Trophoblast cell (in vitro differentiated cells and primary cell): ENCODE measurements around the gene FRY.

Experiments used
- DNase-seq, 2 donors: peaks; one replicate each; pipeline ENCODE4 v3.0.0-alpha.2; 2016
- H2AFZ ChIP-seq: 2 replicates; pipeline ENCODE4 v1.6.1; 2013; ENCODE audit warnings: low read length, moderate library complexity, mild to moderate bottlenecking; ENCODE audit not compliant: insufficient read depth, poor library complexity
- H2AK5ac ChIP-seq: 2 replicates; pipeline ENCODE4 v1.6.1; 2013; ENCODE audit warnings: mild to moderate bottlenecking, low read length
- H2BK120ac ChIP-seq: 2 replicates; pipeline ENCODE4 v1.6.1; 2013; ENCODE audit warnings: low read length, mild to moderate bottlenecking, moderate library complexity; ENCODE audit not compliant: insufficient read depth, poor library complexity
- H2BK12ac ChIP-seq: 2 replicates; pipeline ENCODE4 v1.6.1; 2013; ENCODE audit warnings: mild to moderate bottlenecking, low read length, moderate library complexity
- H2BK5ac ChIP-seq: 2 replicates; pipeline ENCODE4 v1.6.1; 2013; ENCODE audit warnings: low read length, low read depth, moderate library complexity, mild to moderate bottlenecking; ENCODE audit not compliant: poor library complexity
- H3K14ac ChIP-seq: 2 replicates; pipeline ENCODE4 v1.6.1; 2013; ENCODE audit warnings: mild to moderate bottlenecking, low read length
- H3K18ac ChIP-seq: 2 replicates; pipeline ENCODE4 v1.6.1; 2013; ENCODE audit warnings: mild to moderate bottlenecking, low read length
- H3K23ac ChIP-seq: 2 replicates; pipeline ENCODE4 v1.6.1; 2013; ENCODE audit warnings: low read length
- H3K27ac ChIP-seq: 2 replicates; pipeline ENCODE4 v1.5.1; 2013; ENCODE audit warnings: low read depth, mild to moderate bottlenecking, inconsistent platforms, low read length, moderate library complexity
- H3K27me3 ChIP-seq: 2 replicates; pipeline ENCODE4 v1.6.1; 2013; ENCODE audit warnings: inconsistent platforms, mild to moderate bottlenecking, low read length, moderate library complexity; ENCODE audit not compliant: insufficient read depth
- H3K36me3 ChIP-seq, 2 experiments: 1 replicate in 1 of 2; 2 replicates in 1 of 2; pipeline ENCODE4 v1.6.1; 2013; ENCODE audit warnings: low read length in 2 of 2, mild to moderate bottlenecking in 2 of 2, moderate library complexity in 1 of 2; ENCODE audit not compliant: insufficient read depth in 2 of 2, control insufficient read depth in 1 of 2
- H3K4ac ChIP-seq: 2 replicates; pipeline ENCODE4 v1.6.1; 2013; ENCODE audit warnings: low read depth, mild to moderate bottlenecking, low read length, moderate library complexity
- H3K4me1 ChIP-seq, 2 experiments: 1 replicate in 1 of 2; 2 replicates in 1 of 2; pipeline ENCODE4 v1.6.1; 2013; ENCODE audit warnings: low read length in 2 of 2, mild to moderate bottlenecking in 2 of 2, moderate library complexity in 1 of 2; ENCODE audit not compliant: insufficient read depth in 2 of 2, control insufficient read depth in 1 of 2
- H3K4me2 ChIP-seq: 2 replicates; pipeline ENCODE4 v1.6.1; 2013; ENCODE audit warnings: inconsistent platforms, mild to moderate bottlenecking, low read length, moderate library complexity
- H3K4me3 ChIP-seq: 2 replicates; pipeline ENCODE4 v1.5.1; 2013; ENCODE audit warnings: mild to moderate bottlenecking, low read depth, low read length, inconsistent platforms
- H3K79me1 ChIP-seq: one replicate; pipeline ENCODE4 v1.6.1; 2013; ENCODE audit warnings: low read length
- H3K79me2 ChIP-seq: 2 replicates; pipeline ENCODE4 v1.6.1; 2013; ENCODE audit warnings: low read length, mild to moderate bottlenecking; ENCODE audit not compliant: control insufficient read depth, insufficient read depth, poor library complexity
- H3K9ac ChIP-seq: 2 replicates; pipeline ENCODE4 v1.6.1; 2013; ENCODE audit warnings: mild to moderate bottlenecking, low read length
- H3K9me3 ChIP-seq: 2 replicates; pipeline ENCODE4 v1.6.1; 2013; ENCODE audit warnings: low read depth, mild to moderate bottlenecking, control low read depth, inconsistent platforms, low read length; ENCODE audit not compliant: insufficient read depth
- H4K12ac ChIP-seq: 2 replicates; pipeline ENCODE4 v1.6.1; 2013; ENCODE audit warnings: low read depth, mild to moderate bottlenecking, low read length, moderate library complexity
- H4K8ac ChIP-seq: 2 replicates; pipeline ENCODE4 v1.6.1; 2013; ENCODE audit warnings: low read depth, mild to moderate bottlenecking, low read length, moderate library complexity
- H4K91ac ChIP-seq: one replicate; pipeline ENCODE4 v1.6.1; 2013; ENCODE audit warnings: low read depth, mild to moderate bottlenecking, low read length, moderate library complexity
- WGBS: extraction: QIAGEN DNeasy Blood & Tissue Kit; methylation state at CpG from one replicate; pipeline ENCODE4 v1.1.7; 2013; ENCODE audit warnings: missing lambda C conversion rate; ENCODE audit not compliant: insufficient read length, insufficient coverage; ENCODE audit errors: extremely low coverage; 5-methylcytosine and 5-hydroxymethylcytosine counted together

Gene FRY

DNA sequence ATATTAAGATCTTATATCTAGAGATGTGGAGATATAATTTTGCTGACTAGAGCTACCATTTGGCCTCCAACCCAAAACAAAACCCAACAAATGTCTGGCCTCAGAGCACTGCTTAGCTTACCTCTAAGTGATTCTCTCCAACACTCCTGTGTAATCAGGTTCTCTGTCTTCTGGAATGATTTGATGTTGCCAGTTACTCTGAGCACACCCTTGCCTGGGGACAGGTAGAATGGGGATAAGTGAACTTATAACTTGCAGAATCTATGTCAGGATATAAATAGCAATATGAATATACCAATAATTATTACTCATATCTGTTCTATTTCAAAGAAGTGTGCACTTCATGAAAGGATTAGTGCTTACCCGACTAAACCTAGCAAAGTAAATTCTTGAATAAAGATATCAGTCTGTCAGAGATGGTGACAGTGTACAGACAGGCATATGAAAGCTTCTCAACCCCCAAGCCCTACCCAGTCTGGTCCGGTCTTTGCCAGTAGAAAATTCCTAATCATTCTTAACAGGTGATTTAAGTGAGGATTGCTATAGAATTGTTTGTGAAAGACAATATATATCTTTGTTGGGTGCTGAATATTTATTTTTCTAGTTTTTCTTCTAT, 250.6 kb downstream of the FRY start:
- Histone ChIP-seq H3K23ac (no peak overlapping the region), H3K18ac (no peak overlapping the region), H3K79me1 (no peaks in the 10 kb centered on the region), H3K79me2 (no peaks in the 10 kb centered on the region), H3K4me3 (no peak overlapping the region), H2BK12ac (no peak overlapping the region), H4K91ac (no peak overlapping the region), H3K4me2 (no peak overlapping the region), H4K8ac (no peak overlapping the region), H3K14ac (no peak overlapping the region), H2AK5ac (no peak overlapping the region), H2AFZ (no peak overlapping the region), H4K12ac (no peak overlapping the region), H3K4me1 (no peaks in the 10 kb centered on the region), H3K9me3 (no peaks in the 10 kb centered on the region), H2BK120ac (no peak overlapping the region), H3K4ac (no peak overlapping the region), H3K27me3 (no peaks in the 10 kb centered on the region), H2BK5ac (no peak overlapping the region), H3K9ac (no peak overlapping the region), H3K27ac (no peak overlapping the region), H3K36me3 (no peaks in the 10 kb centered on the region)
- DNase-seq: no peak
- WGBS: no CpG with 5 or more reads among the region's 2 CpGs

DNA sequence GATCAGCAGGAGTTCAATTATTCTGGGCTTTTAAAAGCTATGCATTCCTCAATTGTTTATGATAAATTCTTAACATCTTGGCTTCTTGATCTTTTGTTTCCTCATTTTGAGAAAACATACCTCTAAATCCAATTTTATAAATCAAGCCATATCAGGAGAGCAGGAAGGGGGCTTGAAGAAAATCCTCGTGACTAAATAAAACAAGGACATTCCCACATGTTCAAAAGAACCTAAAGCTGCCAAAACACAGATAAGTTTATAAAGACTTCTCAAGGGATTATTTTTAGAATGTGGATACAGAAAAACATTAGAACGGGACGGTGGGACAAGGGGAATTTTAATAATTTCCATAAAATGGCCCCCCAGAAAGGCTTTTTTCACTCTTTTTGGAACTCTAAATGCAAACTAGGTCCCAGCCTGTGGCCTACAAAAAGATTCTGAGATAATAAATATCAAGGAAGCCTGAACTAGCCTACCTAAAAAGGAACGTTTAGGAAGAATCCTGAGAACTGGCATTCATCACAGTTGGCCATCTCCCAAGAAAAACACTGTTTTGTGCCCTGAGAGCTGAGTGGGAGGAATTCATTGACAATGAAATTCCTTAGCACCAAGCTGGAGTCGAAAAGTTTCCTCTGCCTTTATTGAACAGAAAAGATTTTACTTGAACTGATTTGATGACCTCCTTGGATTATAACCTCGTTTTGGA, 253.5 kb downstream of the FRY start:
- no peak overlapping the region for H3K9ac ChIP-seq
- no peaks in the 10 kb centered on the region for H3K4me1 ChIP-seq
- no peak overlapping the region for H2BK5ac ChIP-seq
- H3K9me3 ChIP-seq: no peaks in the 10 kb centered on the region
- no peak overlapping the region for H2BK120ac ChIP-seq
- no peak overlapping the region for H3K4me3 ChIP-seq
- no peak overlapping the region for H3K4me2 ChIP-seq
- H3K79me2 ChIP-seq: no peaks in the 10 kb centered on the region
- H3K23ac ChIP-seq: no peak overlapping the region
- H4K12ac ChIP-seq: no peak overlapping the region
- no peak overlapping the region for H3K27ac ChIP-seq
- no CpG with 5 or more reads among the region's 6 CpGs for WGBS
- no peak overlapping the region for H3K18ac ChIP-seq
- no peak overlapping the region for H2AK5ac ChIP-seq
- no peak overlapping the region for H3K14ac ChIP-seq
- H4K91ac ChIP-seq: no peak overlapping the region
- no peaks in the 10 kb centered on the region for H3K79me1 ChIP-seq
- H3K4ac ChIP-seq: no peak overlapping the region
- H4K8ac ChIP-seq: no peak overlapping the region
- no peak overlapping the region for H2BK12ac ChIP-seq
- no peak for DNase-seq
- H3K36me3 ChIP-seq: no peaks in the 10 kb centered on the region
- H2AFZ ChIP-seq: no peak overlapping the region
- H3K27me3 ChIP-seq: no peaks in the 10 kb centered on the region

DNA sequence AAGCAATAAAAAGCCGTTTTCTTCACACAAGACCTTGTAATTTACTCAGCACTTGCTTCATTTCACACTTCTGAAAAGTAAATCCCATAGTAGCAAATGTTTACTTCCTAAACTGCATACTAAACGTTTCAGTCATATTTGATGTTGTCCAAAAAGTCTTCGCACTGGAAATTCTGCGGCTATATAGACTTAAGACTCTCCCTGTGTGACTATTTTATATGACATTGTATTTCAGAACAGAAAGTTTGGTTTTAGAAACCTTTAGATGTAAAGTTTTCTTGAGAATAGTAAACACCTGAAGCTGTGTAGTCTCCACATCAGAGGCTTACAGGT, 254.0 kb downstream of the FRY start:
- H3K9ac ChIP-seq: no peak overlapping the region
- H4K8ac ChIP-seq: no peak overlapping the region
- H2BK12ac ChIP-seq: no peak overlapping the region
- no peak overlapping the region for H4K12ac ChIP-seq
- no peak overlapping the region for H3K4ac ChIP-seq
- H3K4me3 ChIP-seq: no peak overlapping the region
- no peak overlapping the region for H3K4me2 ChIP-seq
- H3K27ac ChIP-seq: no peak overlapping the region
- H3K4me1 ChIP-seq: no peaks in the 10 kb centered on the region
- H3K79me2 ChIP-seq: no peaks in the 10 kb centered on the region
- no CpG with 5 or more reads among the region's 4 CpGs for whole genome bisulfite sequencing
- no peak overlapping the region for H3K18ac ChIP-seq
- no peak overlapping the region for H3K14ac ChIP-seq
- no peaks in the 10 kb centered on the region for H3K36me3 ChIP-seq
- H2BK5ac ChIP-seq: no peak overlapping the region
- DNase-seq: no peak
- no peak overlapping the region for H3K23ac ChIP-seq
- no peaks in the 10 kb centered on the region for H3K27me3 ChIP-seq
- H2AFZ ChIP-seq: no peak overlapping the region
- no peak overlapping the region for H4K91ac ChIP-seq
- H2AK5ac ChIP-seq: no peak overlapping the region
- H2BK120ac ChIP-seq: no peak overlapping the region
- H3K79me1 ChIP-seq: no peaks in the 10 kb centered on the region
- H3K9me3 ChIP-seq: no peaks in the 10 kb centered on the region

DNA sequence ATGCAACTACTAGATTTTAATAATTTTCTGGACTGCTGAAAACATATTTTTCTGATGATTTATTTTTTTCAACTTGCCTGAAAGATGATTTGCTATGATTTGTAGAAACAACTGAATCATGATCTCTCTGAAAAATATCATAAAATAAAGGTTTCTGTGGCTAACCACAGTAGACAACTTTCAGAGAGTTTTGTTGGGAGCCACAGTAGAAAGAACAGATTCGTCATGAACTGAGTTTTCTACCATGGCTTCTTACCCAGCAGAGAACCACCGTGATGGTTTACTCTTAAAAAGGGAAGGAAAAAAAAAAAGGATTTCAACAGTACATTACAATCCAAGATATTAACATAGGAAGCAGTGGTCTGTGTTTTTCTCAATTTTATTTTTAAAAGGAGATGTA, 265.6 kb downstream of the FRY start:
- H3K27ac ChIP-seq: no peak overlapping the region
- no peaks in the 10 kb centered on the region for H3K36me3 ChIP-seq
- H2BK12ac ChIP-seq: no peak overlapping the region
- no peak overlapping the region for H2AFZ ChIP-seq
- H3K4me3 ChIP-seq: no peak overlapping the region
- H3K14ac ChIP-seq: no peak overlapping the region
- H2BK120ac ChIP-seq: no peak overlapping the region
- no peak overlapping the region for H4K91ac ChIP-seq
- no peak for DNase-seq
- no peaks in the 10 kb centered on the region for H3K79me2 ChIP-seq
- no peak overlapping the region for H2BK5ac ChIP-seq
- H3K18ac ChIP-seq: no peak overlapping the region
- H3K9me3 ChIP-seq: no peaks in the 10 kb centered on the region
- H4K12ac ChIP-seq: no peak overlapping the region
- H3K4me2 ChIP-seq: no peak overlapping the region
- no peak overlapping the region for H3K23ac ChIP-seq
- H3K9ac ChIP-seq: no peak overlapping the region
- H3K4ac ChIP-seq: no peak overlapping the region
- H3K27me3 ChIP-seq: no peaks in the 10 kb centered on the region
- H4K8ac ChIP-seq: no peak overlapping the region
- no CpG with 5 or more reads among the region's 2 CpGs for WGBS
- H3K4me1 ChIP-seq: no peaks in the 10 kb centered on the region
- H3K79me1 ChIP-seq: no peaks in the 10 kb centered on the region
- H2AK5ac ChIP-seq: no peak overlapping the region
